Sigmoid colon (tissue), 7 donors: ENCODE measurements around the gene TMEM92. TPM values are rescaled to one million over a fixed set of nuclear protein-coding genes. Genes with fewer than 3 reads are reported as not detected.
"Not testable (repeated sequence)": the region's sequence is repeated elsewhere in the genome, so short reads cannot be mapped to it uniquely, and the experiment has no call there.

Experiments
- DNase-seq: peaks from one replicate; pipeline ENCODE4 v3.0.0-alpha.2; 2019
- H3K27ac ChIP-seq, 4 donors: fragments of 200-600 bp; sonication (generic); one replicate each; pipeline ENCODE4 v1.5.1; 2016 to 2019; ENCODE audit warnings: mild to moderate bottlenecking in 1 of 4
- H3K27me3 ChIP-seq, 3 donors: fragments of 200-600 bp; sonication (generic); one replicate each; pipeline ENCODE4 v1.5.1; 2019; ENCODE audit warnings: mild to moderate bottlenecking in 1 of 3
- H3K36me3 ChIP-seq, 4 donors: fragments of 200-600 bp; sonication (generic); one replicate each; pipeline ENCODE4 v1.5.1; 2016 to 2019
- H3K4me1 ChIP-seq, 4 donors: fragments of 200-600 bp; sonication (generic); one replicate each; pipeline ENCODE4 v1.5.1; 2017 to 2019
- H3K4me3 ChIP-seq, 4 donors: fragments of 200-600 bp; sonication (generic); one replicate each; pipeline ENCODE4 v1.5.1; 2017 to 2019; ENCODE audit warnings: mild to moderate bottlenecking in 2 of 4, moderate library complexity in 1 of 4
- H3K9me3 ChIP-seq, 4 donors: fragments of 200-600 bp in 3 of 4; sonication (generic) in 3 of 4; one replicate each; pipeline versions ENCODE4 v1.5.1 to v1.6.1; 2013 to 2019
- EP300 ChIP-seq, 4 donors: sonication (generic); formaldehyde crosslinking; IDR thresholded peaks; one replicate each; pipeline ENCODE4 v1.6.1; 2017; ENCODE audit warnings: antibody characterized with exemption in 4 of 4
- POLR2A ChIP-seq, 2 donors: fragments of 450-650 bp; IDR thresholded peaks; one replicate each; pipeline ENCODE4 v1.6.1; 2016; ENCODE audit warnings: antibody characterized with exemption in 2 of 2, mild to moderate bottlenecking in 2 of 2, moderate library complexity in 2 of 2
- POLR2AphosphoS5 ChIP-seq, 4 donors: sonication (generic); formaldehyde crosslinking; IDR thresholded peaks; one replicate each; pipeline ENCODE4 v1.6.1; 2017; ENCODE audit warnings: antibody characterized with exemption in 4 of 4
- WGBS, 2 donors: extraction: QIAGEN DNeasy Blood & Tissue Kit; methylation state at CpG; one replicate each; pipeline ENCODE4 v1.1.7; 2013; 5-methylcytosine and 5-hydroxymethylcytosine counted together
- intact Hi-C: fragments of 100-400 bp; cut with DNase I; formaldehyde crosslinking; loops from one replicate; pipeline ENCODE4 v1.15.1; 2023
- polyA plus RNA-seq, 3 donors: library from polyadenylated mRNA; stranded (reverse); fragments of 200-250 nt; gene quantifications; one replicate each; pipeline ENCODE4 v1.2.3, GENCODE V29; 2013
- total RNA-seq, 4 donors: library from RNA; depleted of rRNA; stranded (reverse); fragments of >200 nt; gene quantifications; one replicate each; pipeline ENCODE4 v1.1.0, GENCODE V29; 2016
- TF ChIP-seq, protein P1 (sequence below), 4 experiments: fragments of 450-650 bp in 3 of 4; fragments of 200-600 bp in 1 of 4; IDR thresholded peaks; one replicate each; pipeline ENCODE4 v1.5.1; 2016 to 2019; ENCODE audit warnings: antibody characterized with exemption in 4 of 4, mild to moderate bottlenecking in 3 of 4, moderate library complexity in 2 of 4
- donor health status: healthy with polysubstance abuse.
- donor health status: Bipolar disorder and iron deficiency.
- donor health status: healthy.

The TMEM92 gene
- total and polyA plus RNA-seq, 7 donors, result 2.5 to 9.7 (median 3.6) TPM; not detected in 4

DNA sequence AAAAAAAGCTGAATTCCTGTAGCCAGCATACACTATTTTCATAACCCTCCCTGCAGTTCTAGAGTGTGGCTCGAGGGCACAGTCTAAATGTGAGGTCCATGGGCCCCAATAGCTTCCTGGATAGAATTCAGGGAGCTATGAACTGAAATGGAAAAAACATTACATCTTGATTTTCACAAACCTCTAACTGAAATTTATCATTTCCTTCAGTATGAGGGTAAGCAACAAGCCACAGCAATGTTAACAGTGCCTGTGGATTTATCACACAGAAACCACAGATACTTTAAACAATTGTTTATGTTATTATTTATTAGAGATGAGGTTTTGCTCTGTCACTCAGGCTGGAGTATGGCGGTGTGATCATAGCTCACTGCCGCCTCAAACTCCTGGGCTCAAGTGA lies 18.2 kb downstream of the TMEM92 start:
- no peak for DNase-seq
- 82 to 87% methylated on average over 3 of the region's 3 CpGs for WGBS, 2 donors
- Histone ChIP-seq H3K9me3 (no peaks in the 10 kb centered on the region), H3K4me3 (no peak overlapping the region), H3K36me3 (no peaks in the 10 kb centered on the region), H3K4me1 (peaks cover 0 to 40% (median 33%) of the 10 kb centered on the region in 4 donors), H3K27me3 (no peaks in the 10 kb centered on the region), H3K27ac (no peak overlapping the region)
- TF ChIP-seq POLR2A (IDR thresholded peaks at IDR 0.05), result no peak
- no peak for TF ChIP-seq POLR2AphosphoS5 (IDR thresholded peaks at IDR 0.05)
- no peak for TF ChIP-seq EP300 (IDR thresholded peaks at IDR 0.05)
- TF ChIP-seq, protein P1, sequence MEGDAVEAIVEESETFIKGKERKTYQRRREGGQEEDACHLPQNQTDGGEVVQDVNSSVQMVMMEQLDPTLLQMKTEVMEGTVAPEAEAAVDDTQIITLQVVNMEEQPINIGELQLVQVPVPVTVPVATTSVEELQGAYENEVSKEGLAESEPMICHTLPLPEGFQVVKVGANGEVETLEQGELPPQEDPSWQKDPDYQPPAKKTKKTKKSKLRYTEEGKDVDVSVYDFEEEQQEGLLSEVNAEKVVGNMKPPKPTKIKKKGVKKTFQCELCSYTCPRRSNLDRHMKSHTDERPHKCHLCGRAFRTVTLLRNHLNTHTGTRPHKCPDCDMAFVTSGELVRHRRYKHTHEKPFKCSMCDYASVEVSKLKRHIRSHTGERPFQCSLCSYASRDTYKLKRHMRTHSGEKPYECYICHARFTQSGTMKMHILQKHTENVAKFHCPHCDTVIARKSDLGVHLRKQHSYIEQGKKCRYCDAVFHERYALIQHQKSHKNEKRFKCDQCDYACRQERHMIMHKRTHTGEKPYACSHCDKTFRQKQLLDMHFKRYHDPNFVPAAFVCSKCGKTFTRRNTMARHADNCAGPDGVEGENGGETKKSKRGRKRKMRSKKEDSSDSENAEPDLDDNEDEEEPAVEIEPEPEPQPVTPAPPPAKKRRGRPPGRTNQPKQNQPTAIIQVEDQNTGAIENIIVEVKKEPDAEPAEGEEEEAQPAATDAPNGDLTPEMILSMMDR (IDR thresholded peaks at IDR 0.05), result no peak
- intact Hi-C loops, result no loop called here

DNA sequence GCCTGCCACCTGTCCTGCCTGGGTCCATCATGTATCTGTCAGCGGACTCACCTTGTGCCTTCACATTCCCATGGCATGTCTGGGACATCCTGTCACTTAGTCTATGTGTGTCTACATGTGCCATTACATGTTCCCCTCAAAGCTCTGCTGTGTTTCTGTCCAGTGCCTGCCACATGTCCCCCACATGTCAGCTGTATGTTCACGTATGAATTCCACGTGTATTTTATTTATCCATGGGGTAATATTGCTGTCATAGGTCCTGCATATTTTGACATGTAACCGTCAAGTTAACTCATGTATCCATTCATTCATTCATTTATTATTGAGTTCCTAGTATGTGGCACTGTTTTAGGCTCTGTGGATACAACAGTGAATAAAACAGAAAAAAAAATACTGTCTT lies 20.8 kb downstream of the TMEM92 start:
- no peak overlapping the region for H3K27ac ChIP-seq
- H3K9me3 ChIP-seq, result no peaks in the 10 kb centered on the region
- H3K4me1 ChIP-seq, result peaks cover 0 to 16% (median 10%) of the 10 kb centered on the region in 4 donors
- intact Hi-C loops, result loop anchor here (5.0 kb wide), 1 partner anchor 178 kb away; no protein-coding TSS in a partner anchor
- H3K36me3 ChIP-seq, result no peaks in the 10 kb centered on the region
- no peak overlapping the region for H3K4me3 ChIP-seq
- no peak for TF ChIP-seq EP300 (IDR thresholded peaks at IDR 0.05)
- TF ChIP-seq, protein P1 (IDR thresholded peaks at IDR 0.05), result no peak
- no peak for DNase-seq
- 80% methylated on average over 4 of the region's 4 CpGs for WGBS, 2 donors
- no peaks in the 10 kb centered on the region for H3K27me3 ChIP-seq

DNA sequence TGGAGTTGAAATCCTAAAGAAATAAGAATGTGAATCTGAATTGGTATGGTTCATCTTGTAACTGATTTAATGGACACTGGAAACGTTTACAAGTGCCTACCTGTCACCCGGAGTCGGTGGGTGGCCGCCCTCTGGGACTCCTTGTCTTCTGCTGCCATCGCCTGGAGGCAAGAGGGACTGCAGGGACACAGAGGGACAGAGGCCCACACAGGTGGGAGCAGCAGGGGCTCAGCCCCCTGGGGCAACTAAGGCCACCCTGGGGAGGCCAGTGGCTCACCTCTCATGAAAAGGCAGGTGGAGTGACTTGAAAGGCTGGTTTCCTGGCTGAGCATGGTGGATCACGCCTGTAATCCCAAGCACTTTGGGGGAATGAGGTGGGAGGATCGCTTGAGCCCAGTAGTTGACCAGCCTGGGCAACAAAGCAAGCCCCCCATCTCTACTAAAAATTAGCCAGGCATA lies 23.2 kb downstream of the TMEM92 start:
- intact Hi-C loops, result loop anchor here (1.0 to 5.0 kb wide), 4 partner anchors 97 to 203 kb away; partner anchors contain the start of gene PDK2
- Histone ChIP-seq H3K9me3 (no peaks in the 10 kb centered on the region), H3K27me3 (no peaks in the 10 kb centered on the region), H3K36me3 (no peaks in the 10 kb centered on the region), H3K27ac (no peak overlapping the region), H3K4me1 (peaks cover 0 to 3% (median 2%) of the 10 kb centered on the region in 4 donors), H3K4me3 (no peak overlapping the region)
- peak; percentile 91 for DNase-seq
- 20 to 26% methylated on average over 7 of the region's 7 CpGs for WGBS, 2 donors
- TF ChIP-seq, protein P1 (IDR thresholded peaks at IDR 0.05), result peak; percentile 95 to 98 (median 96)
- TF ChIP-seq EP300 (IDR thresholded peaks at IDR 0.05) (no peak), POLR2AphosphoS5 (IDR thresholded peaks at IDR 0.05) (no peak)

DNA sequence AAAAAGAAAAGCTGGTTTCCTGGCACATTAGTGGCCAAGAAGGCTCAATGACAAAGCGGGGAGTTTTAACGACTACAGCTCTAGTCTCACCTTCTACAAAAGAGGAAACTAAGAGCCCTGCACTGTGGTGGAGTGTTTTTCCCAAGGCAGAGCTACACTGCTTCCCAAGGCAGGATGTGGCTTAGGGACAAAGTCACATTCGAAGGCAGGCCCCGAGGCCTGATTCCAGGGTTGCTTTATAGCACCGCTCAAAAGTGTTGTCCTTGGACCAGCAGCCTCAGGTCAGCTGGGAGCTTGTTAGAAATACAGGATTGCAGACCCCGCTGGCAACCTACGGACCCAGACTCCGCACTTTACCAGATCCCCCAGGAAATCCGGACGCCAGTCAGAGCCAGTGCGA lies 23.8 kb downstream of the TMEM92 start:
- no peak for DNase-seq
- no peaks in the 10 kb centered on the region for H3K27me3 ChIP-seq
- no peak overlapping the region for H3K4me3 ChIP-seq
- TF ChIP-seq EP300 (IDR thresholded peaks at IDR 0.05), result no peak
- TF ChIP-seq POLR2A (IDR thresholded peaks at IDR 0.05), result no peak
- TF ChIP-seq, protein P1 (IDR thresholded peaks at IDR 0.05), result no peak
- TF ChIP-seq POLR2AphosphoS5 (IDR thresholded peaks at IDR 0.05), result no peak
- no peaks in the 10 kb centered on the region for H3K9me3 ChIP-seq
- intact Hi-C loops, result loop anchor here (5.0 kb wide), 1 partner anchor 181 kb away; no protein-coding TSS in a partner anchor
- H3K36me3 ChIP-seq, result no peaks in the 10 kb centered on the region
- H3K4me1 ChIP-seq, result peaks cover 0 to 3% (median 2%) of the 10 kb centered on the region in 4 donors
- 71 to 76% methylated on average over 11 of the region's 11 CpGs for WGBS, 2 donors
- no peak overlapping the region for H3K27ac ChIP-seq

DNA sequence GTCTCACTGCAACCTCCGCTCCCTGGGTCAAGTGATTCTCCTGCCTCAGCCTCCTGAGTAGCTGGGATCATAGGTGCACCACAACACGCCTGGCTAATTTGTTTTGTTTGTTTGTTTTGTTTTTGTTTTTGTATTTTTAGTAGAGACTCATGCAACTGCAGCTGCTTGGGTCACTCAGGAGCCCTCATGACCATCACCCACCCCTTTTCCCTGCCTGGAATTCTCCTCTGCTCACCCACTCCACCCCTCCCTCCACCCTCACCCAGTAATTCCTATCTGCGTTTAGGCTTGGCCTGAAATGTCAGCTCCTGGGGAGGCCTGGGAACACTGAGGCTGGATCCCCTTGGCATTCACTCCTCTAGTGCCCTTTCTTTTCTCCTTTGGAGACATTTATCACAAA lies 25.5 kb downstream of the TMEM92 start:
- Histone ChIP-seq H3K4me3 (no peak overlapping the region), H3K27ac (no peak overlapping the region), H3K4me1 (peaks cover 0 to 9% (median 6%) of the 10 kb centered on the region in 4 donors), H3K27me3 (no peaks in the 10 kb centered on the region), H3K36me3 (no peaks in the 10 kb centered on the region), H3K9me3 (no peaks in the 10 kb centered on the region)
- no peak for DNase-seq
- intact Hi-C loops, result loop anchor here (5.0 to 10.0 kb wide), 2 partner anchors 182 to 275 kb away; no protein-coding TSS in a partner anchor
- TF ChIP-seq, protein P1 (IDR thresholded peaks at IDR 0.05), result no peak
- no peak for TF ChIP-seq POLR2AphosphoS5 (IDR thresholded peaks at IDR 0.05)
- TF ChIP-seq EP300 (IDR thresholded peaks at IDR 0.05), result no peak
- no peak for TF ChIP-seq POLR2A (IDR thresholded peaks at IDR 0.05)
- 73 to 86% methylated on average over 3 of the region's 3 CpGs for WGBS, 2 donors

DNA sequence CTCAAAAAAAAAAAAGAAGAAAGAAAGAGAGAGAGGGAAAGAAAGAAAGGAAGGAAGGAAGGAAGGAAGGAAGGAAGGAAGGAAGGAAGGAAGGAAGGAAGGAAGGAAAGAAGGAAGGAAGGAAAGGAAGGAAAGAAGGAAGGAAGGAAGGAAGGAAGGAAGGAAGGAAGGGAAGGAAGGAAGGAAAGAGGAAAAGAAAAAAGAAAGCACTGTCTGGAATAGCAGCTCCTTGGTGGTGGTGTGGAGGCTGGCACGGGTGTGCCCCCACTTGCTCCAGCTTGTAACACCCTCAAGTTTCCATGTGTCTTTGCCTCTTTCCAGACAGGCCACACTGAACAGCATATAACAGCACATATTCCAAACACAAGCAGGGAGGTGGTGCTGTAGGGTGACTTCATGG lies 26.6 kb downstream of the TMEM92 start:
- 74 to 83% methylated on average over 1 of the region's 1 CpG for WGBS, 2 donors
- H3K4me1 ChIP-seq, result peaks cover 0 to 17% (median 13%) of the 10 kb centered on the region in 4 donors

More for the DNA sequence above, 26.6 kb downstream of the TMEM92 start:
- intact Hi-C loops, result loop anchor here (10.0 kb wide), 1 partner anchor 276 kb away; no protein-coding TSS in a partner anchor
- not testable (repeated sequence) for H3K36me3 ChIP-seq, DNase-seq, H3K9me3 ChIP-seq, H3K4me3 ChIP-seq, H3K27me3 ChIP-seq, H3K27ac ChIP-seq
